ENCODE results near the gene THBD.

DNA sequence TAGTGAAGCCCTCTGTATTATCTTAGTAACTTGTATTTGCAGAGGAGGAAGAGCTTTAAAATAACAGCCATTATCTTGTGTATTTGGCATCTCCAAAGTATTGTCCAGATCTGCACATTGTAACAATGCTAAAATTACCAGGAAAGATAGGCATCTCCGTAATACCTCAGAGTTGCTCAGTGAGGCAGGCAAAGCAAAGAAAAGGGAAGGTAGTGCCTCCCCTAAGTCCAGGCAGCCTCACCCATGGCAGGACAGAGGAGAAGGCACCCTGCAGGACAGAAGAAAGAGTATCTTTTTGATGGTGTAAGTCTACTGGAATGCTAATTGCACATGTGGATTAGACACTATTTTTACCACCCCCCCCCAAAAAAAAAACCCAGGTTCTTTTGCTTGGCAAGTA is 27.9 kb downstream of the THBD start:
- TF ChIP-seq POLR2A (IDR thresholded peaks at IDR 0.05) (no peak), POLR2AphosphoS5 (IDR thresholded peaks at IDR 0.05) (no peak)
- TF ChIP-seq, protein P1, sequence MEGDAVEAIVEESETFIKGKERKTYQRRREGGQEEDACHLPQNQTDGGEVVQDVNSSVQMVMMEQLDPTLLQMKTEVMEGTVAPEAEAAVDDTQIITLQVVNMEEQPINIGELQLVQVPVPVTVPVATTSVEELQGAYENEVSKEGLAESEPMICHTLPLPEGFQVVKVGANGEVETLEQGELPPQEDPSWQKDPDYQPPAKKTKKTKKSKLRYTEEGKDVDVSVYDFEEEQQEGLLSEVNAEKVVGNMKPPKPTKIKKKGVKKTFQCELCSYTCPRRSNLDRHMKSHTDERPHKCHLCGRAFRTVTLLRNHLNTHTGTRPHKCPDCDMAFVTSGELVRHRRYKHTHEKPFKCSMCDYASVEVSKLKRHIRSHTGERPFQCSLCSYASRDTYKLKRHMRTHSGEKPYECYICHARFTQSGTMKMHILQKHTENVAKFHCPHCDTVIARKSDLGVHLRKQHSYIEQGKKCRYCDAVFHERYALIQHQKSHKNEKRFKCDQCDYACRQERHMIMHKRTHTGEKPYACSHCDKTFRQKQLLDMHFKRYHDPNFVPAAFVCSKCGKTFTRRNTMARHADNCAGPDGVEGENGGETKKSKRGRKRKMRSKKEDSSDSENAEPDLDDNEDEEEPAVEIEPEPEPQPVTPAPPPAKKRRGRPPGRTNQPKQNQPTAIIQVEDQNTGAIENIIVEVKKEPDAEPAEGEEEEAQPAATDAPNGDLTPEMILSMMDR (IDR thresholded peaks at IDR 0.05 in 8 of 11, conservative IDR thresholded peaks at IDR 0.05 in 3 of 11), result no peak

Data from spleen (tissue), 7 donors.